WTC11 (cell line): ENCODE data around the gene RNPS1. TPM values are rescaled to one million over a fixed set of nuclear protein-coding genes. Genes with fewer than 3 reads are reported as not detected.

ENCODE experiments used
- ATAC-seq: fragments of 200-7000 bp; cut with Tn5 transposase; 2 replicates; pipeline ENCODE4 v1.10.0; 2021; ENCODE audit warnings: mild to moderate bottlenecking, moderate library complexity
- CTCF ChIA-PET: fragments of 300-600 bp; sonication (Branson Sonifier 250); formaldehyde crosslinking; loops from one replicate; lab custom pipeline; 2021; ENCODE audit warnings: antibody characterized with exemption; lab: Charles Lee
- POLR2A ChIA-PET: fragments of 350-600 bp; sonication (Branson Sonifier 250); formaldehyde crosslinking; loops from one replicate; lab custom pipeline; 2021; ENCODE audit warnings: antibody characterized with exemption; lab: Charles Lee
- DNase-seq: peaks from one replicate; pipeline ENCODE4 v3.0.0; 2021; ENCODE audit warnings: low spot score
- H3K27ac Mint-ChIP-seq: 2 replicates; pipeline ENCODE4 v1.8.0; 2021; ENCODE audit warnings: mixed read lengths
- H3K27me3 Mint-ChIP-seq: 2 replicates; pipeline ENCODE4 v1.8.0; 2021; ENCODE audit warnings: low read depth, mild to moderate bottlenecking, moderate library complexity, mixed read lengths
- H3K36me3 Mint-ChIP-seq: 2 replicates; pipeline ENCODE4 v1.8.0; 2021; ENCODE audit warnings: mixed read lengths
- H3K4me1 Mint-ChIP-seq: 2 replicates; pipeline ENCODE4 v1.8.0; 2022; ENCODE audit warnings: mixed read lengths
- H3K4me3 Mint-ChIP-seq: 2 replicates; pipeline ENCODE4 v1.8.0; 2021; ENCODE audit warnings: mild to moderate bottlenecking, moderate library complexity, mixed read lengths
- H3K9me3 Mint-ChIP-seq: 2 replicates; pipeline ENCODE4 v1.8.0; 2021; ENCODE audit warnings: mixed read lengths
- ETV6 ChIP-seq: sonication (generic); formaldehyde crosslinking; IDR thresholded peaks from 2 replicates; pipeline ENCODE4 v1.8.1; 2022; ENCODE audit warnings: mild to moderate bottlenecking, missing genetic modification reagents
- GRHL2 ChIP-seq: fragments of 250-450 bp; sonication (Bioruptor Pico); IDR thresholded peaks from 2 replicates; pipeline ENCODE4 v1.8.0; 2022; ENCODE audit warnings: mild to moderate bottlenecking, moderate library complexity; ENCODE audit not compliant: insufficient replicate concordance, severe bottlenecking
- NR3C1 ChIP-seq: sonication (generic); formaldehyde crosslinking; conservative IDR thresholded peaks from 2 replicates; pipeline ENCODE4 v1.8.1; 2023; ENCODE audit warnings: low read depth, mild to moderate bottlenecking, missing genetic modification reagents
- OVOL2 ChIP-seq: fragments of 250-450 bp; sonication (Bioruptor Pico); IDR thresholded peaks from 2 replicates; pipeline ENCODE4 v1.9.0; 2021; ENCODE audit warnings: mild to moderate bottlenecking, borderline replicate concordance
- RELA ChIP-seq: sonication (generic); formaldehyde crosslinking; IDR thresholded peaks from 2 replicates; pipeline ENCODE4 v1.8.1; 2022; ENCODE audit warnings: missing genetic modification reagents, mild to moderate bottlenecking, borderline replicate concordance
- SOX15 ChIP-seq: fragments of 250-450 bp; sonication (Bioruptor Pico); IDR thresholded peaks from 2 replicates; pipeline ENCODE4 v1.9.0; 2021; ENCODE audit warnings: mild to moderate bottlenecking
- TCF7 ChIP-seq: sonication (generic); formaldehyde crosslinking; IDR thresholded peaks from 2 replicates; pipeline ENCODE4 v1.8.0; 2022; ENCODE audit warnings: mild to moderate bottlenecking, low read depth, missing genetic modification reagents, moderate library complexity
- TEAD4 ChIP-seq: sonication (generic); formaldehyde crosslinking; IDR thresholded peaks from 2 replicates; pipeline ENCODE4 v1.8.0; 2022; ENCODE audit warnings: mild to moderate bottlenecking, missing genetic modification reagents
- ZNF232 ChIP-seq: sonication (generic); formaldehyde crosslinking; IDR thresholded peaks from 2 replicates; pipeline ENCODE4 v1.8.0; 2022; ENCODE audit warnings: mild to moderate bottlenecking, missing genetic modification reagents
- ZNF263 ChIP-seq: sonication (generic); formaldehyde crosslinking; IDR thresholded peaks from 2 replicates; pipeline ENCODE4 v1.8.1; 2022; ENCODE audit warnings: low read depth, mild to moderate bottlenecking, moderate library complexity, missing genetic modification reagents
- ZNF396 ChIP-seq: fragments of 250-450 bp; sonication (Bioruptor Pico); IDR thresholded peaks from 2 replicates; pipeline ENCODE4 v1.8.0; 2021; ENCODE audit warnings: mild to moderate bottlenecking, moderate library complexity, borderline replicate concordance
- ZNF416 ChIP-seq: fragments of 250-450 bp; sonication (Bioruptor Pico); IDR thresholded peaks from 2 replicates; pipeline ENCODE4 v1.9.0; 2021; ENCODE audit warnings: mild to moderate bottlenecking, inconsistent platforms
- total RNA-seq: library from RNA; stranded (reverse); gene quantifications from 3 replicates; pipeline ENCODE4 v1.2.3, GENCODE V29; 2021
- TF ChIP-seq, protein P1 (sequence below): fragments of 250-450 bp; sonication (Bioruptor Pico); IDR thresholded peaks from 2 replicates; pipeline ENCODE4 v1.9.0; 2021; ENCODE audit warnings: mild to moderate bottlenecking, borderline replicate concordance
- TF ChIP-seq, protein P2 (sequence below): sonication (generic); formaldehyde crosslinking; IDR thresholded peaks from 2 replicates; pipeline ENCODE4 v1.8.1; 2023; ENCODE audit warnings: mild to moderate bottlenecking, missing genetic modification reagents
- TF ChIP-seq, protein P3 (sequence below): sonication (generic); formaldehyde crosslinking; IDR thresholded peaks from 2 replicates; pipeline ENCODE4 v1.8.0; 2022; ENCODE audit warnings: mild to moderate bottlenecking, missing genetic modification reagents
- TF ChIP-seq, protein P4 (sequence below): sonication (generic); formaldehyde crosslinking; IDR thresholded peaks from 2 replicates; pipeline ENCODE4 v1.8.1; 2022; ENCODE audit warnings: low read depth, mild to moderate bottlenecking, moderate library complexity, missing genetic modification reagents, borderline replicate concordance
- TF ChIP-seq, protein P5 (sequence below): sonication (generic); formaldehyde crosslinking; IDR thresholded peaks from 2 replicates; pipeline ENCODE4 v1.8.1; 2023; ENCODE audit warnings: mild to moderate bottlenecking, missing genetic modification reagents
- TF ChIP-seq, protein P6 (sequence below): sonication (generic); formaldehyde crosslinking; conservative IDR thresholded peaks from 2 replicates; pipeline ENCODE4 v1.8.1; 2023; ENCODE audit warnings: mild to moderate bottlenecking, low read depth, missing genetic modification reagents, moderate library complexity
- TF ChIP-seq, protein P7 (sequence below): sonication (generic); formaldehyde crosslinking; conservative IDR thresholded peaks from 2 replicates; pipeline ENCODE4 v1.8.1; 2022; ENCODE audit warnings: mild to moderate bottlenecking, missing genetic modification reagents

Gene RNPS1
- total RNA-seq, 1 experiment from 2014 or later, result 331 TPM

GRCh38 chr16:2233872-2234812 is 33.8 kb downstream of the RNPS1 start (continued):
- TF ChIP-seq ETV6 (CRISPR knock-in tag) (no peak), TCF7 (CRISPR knock-in tag) (no peak)
- TF ChIP-seq, protein P1, sequence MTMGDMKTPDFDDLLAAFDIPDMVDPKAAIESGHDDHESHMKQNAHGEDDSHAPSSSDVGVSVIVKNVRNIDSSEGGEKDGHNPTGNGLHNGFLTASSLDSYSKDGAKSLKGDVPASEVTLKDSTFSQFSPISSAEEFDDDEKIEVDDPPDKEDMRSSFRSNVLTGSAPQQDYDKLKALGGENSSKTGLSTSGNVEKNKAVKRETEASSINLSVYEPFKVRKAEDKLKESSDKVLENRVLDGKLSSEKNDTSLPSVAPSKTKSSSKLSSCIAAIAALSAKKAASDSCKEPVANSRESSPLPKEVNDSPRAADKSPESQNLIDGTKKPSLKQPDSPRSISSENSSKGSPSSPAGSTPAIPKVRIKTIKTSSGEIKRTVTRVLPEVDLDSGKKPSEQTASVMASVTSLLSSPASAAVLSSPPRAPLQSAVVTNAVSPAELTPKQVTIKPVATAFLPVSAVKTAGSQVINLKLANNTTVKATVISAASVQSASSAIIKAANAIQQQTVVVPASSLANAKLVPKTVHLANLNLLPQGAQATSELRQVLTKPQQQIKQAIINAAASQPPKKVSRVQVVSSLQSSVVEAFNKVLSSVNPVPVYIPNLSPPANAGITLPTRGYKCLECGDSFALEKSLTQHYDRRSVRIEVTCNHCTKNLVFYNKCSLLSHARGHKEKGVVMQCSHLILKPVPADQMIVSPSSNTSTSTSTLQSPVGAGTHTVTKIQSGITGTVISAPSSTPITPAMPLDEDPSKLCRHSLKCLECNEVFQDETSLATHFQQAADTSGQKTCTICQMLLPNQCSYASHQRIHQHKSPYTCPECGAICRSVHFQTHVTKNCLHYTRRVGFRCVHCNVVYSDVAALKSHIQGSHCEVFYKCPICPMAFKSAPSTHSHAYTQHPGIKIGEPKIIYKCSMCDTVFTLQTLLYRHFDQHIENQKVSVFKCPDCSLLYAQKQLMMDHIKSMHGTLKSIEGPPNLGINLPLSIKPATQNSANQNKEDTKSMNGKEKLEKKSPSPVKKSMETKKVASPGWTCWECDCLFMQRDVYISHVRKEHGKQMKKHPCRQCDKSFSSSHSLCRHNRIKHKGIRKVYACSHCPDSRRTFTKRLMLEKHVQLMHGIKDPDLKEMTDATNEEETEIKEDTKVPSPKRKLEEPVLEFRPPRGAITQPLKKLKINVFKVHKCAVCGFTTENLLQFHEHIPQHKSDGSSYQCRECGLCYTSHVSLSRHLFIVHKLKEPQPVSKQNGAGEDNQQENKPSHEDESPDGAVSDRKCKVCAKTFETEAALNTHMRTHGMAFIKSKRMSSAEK, result no peak
- TF ChIP-seq, protein P2, sequence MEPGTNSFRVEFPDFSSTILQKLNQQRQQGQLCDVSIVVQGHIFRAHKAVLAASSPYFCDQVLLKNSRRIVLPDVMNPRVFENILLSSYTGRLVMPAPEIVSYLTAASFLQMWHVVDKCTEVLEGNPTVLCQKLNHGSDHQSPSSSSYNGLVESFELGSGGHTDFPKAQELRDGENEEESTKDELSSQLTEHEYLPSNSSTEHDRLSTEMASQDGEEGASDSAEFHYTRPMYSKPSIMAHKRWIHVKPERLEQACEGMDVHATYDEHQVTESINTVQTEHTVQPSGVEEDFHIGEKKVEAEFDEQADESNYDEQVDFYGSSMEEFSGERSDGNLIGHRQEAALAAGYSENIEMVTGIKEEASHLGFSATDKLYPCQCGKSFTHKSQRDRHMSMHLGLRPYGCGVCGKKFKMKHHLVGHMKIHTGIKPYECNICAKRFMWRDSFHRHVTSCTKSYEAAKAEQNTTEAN, result no peak

DNA sequence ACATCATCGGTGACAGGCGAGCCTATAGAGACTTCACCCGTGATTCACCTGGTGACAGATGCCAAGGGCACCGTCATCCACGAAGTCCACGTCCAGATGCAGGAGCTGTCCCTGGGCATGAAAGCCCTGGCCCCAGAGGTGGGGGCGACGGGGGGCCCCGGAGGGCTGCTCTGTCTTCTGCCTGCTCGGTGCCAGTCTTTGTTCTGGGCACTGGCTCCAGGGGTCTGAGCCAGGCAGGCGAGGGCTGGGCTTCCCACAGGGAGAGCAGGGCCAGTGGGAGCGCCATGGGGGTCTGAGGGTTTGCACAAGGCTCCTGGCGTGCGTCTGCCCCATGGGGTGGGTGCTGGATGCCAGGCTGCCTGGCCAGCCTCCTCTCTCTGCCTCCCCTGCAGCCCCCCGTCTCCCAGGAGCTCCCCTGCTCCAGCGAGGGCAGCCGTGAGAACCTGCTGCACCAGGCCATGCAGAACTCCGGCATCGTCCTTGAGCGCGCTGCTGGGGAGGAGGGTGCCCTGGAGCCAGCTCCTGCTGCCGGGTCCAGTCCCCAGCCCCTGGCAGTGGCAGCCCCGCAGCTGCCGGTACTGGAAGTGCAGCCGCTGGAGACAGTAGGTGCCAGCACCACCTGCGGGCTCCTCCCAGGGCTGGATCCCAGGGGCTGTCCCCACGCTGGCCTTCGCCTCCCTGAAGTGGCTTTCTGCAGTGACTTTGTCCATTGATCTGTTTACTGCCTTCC is 34.7 kb downstream of the RNPS1 start:
- no peaks in the 10 kb centered on the region for H3K9me3 Mint-ChIP-seq
- ChIA-PET POLR2A (no interaction called here), CTCF (no interaction called here)
- H3K27ac Mint-ChIP-seq, result no peak overlapping the region
- TF ChIP-seq OVOL2 (CRISPR knock-in tag) (no peak), TEAD4 (CRISPR knock-in tag) (no peak), GRHL2 (no peak), ZNF263 (CRISPR knock-in tag) (no peak), NR3C1 (CRISPR knock-in tag) (no peak), RELA (CRISPR knock-in tag) (no peak), SOX15 (no peak), ZNF396 (CRISPR knock-in tag) (no peak), ZNF232 (CRISPR knock-in tag) (no peak), ZNF416 (no peak)
- TF ChIP-seq, protein P3, sequence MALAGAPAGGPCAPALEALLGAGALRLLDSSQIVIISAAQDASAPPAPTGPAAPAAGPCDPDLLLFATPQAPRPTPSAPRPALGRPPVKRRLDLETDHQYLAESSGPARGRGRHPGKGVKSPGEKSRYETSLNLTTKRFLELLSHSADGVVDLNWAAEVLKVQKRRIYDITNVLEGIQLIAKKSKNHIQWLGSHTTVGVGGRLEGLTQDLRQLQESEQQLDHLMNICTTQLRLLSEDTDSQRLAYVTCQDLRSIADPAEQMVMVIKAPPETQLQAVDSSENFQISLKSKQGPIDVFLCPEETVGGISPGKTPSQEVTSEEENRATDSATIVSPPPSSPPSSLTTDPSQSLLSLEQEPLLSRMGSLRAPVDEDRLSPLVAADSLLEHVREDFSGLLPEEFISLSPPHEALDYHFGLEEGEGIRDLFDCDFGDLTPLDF (CRISPR knock-in tag), result no peak
- TF ChIP-seq, protein P4, sequence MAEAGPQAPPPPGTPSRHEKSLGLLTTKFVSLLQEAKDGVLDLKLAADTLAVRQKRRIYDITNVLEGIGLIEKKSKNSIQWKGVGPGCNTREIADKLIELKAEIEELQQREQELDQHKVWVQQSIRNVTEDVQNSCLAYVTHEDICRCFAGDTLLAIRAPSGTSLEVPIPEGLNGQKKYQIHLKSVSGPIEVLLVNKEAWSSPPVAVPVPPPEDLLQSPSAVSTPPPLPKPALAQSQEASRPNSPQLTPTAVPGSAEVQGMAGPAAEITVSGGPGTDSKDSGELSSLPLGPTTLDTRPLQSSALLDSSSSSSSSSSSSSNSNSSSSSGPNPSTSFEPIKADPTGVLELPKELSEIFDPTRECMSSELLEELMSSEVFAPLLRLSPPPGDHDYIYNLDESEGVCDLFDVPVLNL (CRISPR knock-in tag), result no peak
- TF ChIP-seq, protein P5, sequence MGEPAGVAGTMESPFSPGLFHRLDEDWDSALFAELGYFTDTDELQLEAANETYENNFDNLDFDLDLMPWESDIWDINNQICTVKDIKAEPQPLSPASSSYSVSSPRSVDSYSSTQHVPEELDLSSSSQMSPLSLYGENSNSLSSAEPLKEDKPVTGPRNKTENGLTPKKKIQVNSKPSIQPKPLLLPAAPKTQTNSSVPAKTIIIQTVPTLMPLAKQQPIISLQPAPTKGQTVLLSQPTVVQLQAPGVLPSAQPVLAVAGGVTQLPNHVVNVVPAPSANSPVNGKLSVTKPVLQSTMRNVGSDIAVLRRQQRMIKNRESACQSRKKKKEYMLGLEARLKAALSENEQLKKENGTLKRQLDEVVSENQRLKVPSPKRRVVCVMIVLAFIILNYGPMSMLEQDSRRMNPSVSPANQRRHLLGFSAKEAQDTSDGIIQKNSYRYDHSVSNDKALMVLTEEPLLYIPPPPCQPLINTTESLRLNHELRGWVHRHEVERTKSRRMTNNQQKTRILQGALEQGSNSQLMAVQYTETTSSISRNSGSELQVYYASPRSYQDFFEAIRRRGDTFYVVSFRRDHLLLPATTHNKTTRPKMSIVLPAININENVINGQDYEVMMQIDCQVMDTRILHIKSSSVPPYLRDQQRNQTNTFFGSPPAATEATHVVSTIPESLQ (CRISPR knock-in tag), result no peak
- TF ChIP-seq, protein P6, sequence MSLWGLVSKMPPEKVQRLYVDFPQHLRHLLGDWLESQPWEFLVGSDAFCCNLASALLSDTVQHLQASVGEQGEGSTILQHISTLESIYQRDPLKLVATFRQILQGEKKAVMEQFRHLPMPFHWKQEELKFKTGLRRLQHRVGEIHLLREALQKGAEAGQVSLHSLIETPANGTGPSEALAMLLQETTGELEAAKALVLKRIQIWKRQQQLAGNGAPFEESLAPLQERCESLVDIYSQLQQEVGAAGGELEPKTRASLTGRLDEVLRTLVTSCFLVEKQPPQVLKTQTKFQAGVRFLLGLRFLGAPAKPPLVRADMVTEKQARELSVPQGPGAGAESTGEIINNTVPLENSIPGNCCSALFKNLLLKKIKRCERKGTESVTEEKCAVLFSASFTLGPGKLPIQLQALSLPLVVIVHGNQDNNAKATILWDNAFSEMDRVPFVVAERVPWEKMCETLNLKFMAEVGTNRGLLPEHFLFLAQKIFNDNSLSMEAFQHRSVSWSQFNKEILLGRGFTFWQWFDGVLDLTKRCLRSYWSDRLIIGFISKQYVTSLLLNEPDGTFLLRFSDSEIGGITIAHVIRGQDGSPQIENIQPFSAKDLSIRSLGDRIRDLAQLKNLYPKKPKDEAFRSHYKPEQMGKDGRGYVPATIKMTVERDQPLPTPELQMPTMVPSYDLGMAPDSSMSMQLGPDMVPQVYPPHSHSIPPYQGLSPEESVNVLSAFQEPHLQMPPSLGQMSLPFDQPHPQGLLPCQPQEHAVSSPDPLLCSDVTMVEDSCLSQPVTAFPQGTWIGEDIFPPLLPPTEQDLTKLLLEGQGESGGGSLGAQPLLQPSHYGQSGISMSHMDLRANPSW (CRISPR knock-in tag), result no peak
- TF ChIP-seq, protein P7, sequence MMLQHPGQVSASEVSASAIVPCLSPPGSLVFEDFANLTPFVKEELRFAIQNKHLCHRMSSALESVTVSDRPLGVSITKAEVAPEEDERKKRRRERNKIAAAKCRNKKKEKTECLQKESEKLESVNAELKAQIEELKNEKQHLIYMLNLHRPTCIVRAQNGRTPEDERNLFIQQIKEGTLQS (CRISPR knock-in tag), result no peak
- no peaks in the 10 kb centered on the region for H3K4me1 Mint-ChIP-seq
- ATAC-seq (no peak), DNase-seq (no peak)
- peaks cover 16% of the 10 kb centered on the region for H3K27me3 Mint-ChIP-seq
- no peak overlapping the region for H3K4me3 Mint-ChIP-seq
- H3K36me3 Mint-ChIP-seq, result peaks cover 3% of the 10 kb centered on the region; the same call in 1 of the 2 replicates
